GM10847 (cell line): ENCODE data around the gene ZNF408.

ENCODE experiments used
- POLR2A ChIP-seq: IDR thresholded peaks from 2 replicates; pipeline ENCODE4 v1.6.1; 2011; ENCODE audit not compliant: insufficient read length; ENCODE audit errors: extremely low read depth

Gene ZNF408

GRCh38 chr11:46710821-46711269 lies 10.0 kb downstream of the ZNF408 start:
- TF ChIP-seq POLR2A, result no peak

GRCh38 chr11:46711303-46711702 lies 10.5 kb downstream of the ZNF408 start:
- TF ChIP-seq POLR2A, result no peak

- no peak for TF ChIP-seq POLR2A
Observed at GRCh38 chr11:46712874-46713576, 12.2 kb downstream of the ZNF408 start.

GRCh38 chr11:46718155-46719019 lies 17.6 kb downstream of the ZNF408 start:
- TF ChIP-seq POLR2A, result no peak

GRCh38 chr11:46719048-46719542 lies 18.3 kb downstream of the ZNF408 start, which contains the start of gene F2:
Gene F2, plus strand, starts transcription at chr11:46719213. Its CDS starts 23 bp downstream, at chr11:46719236.
- no peak for TF ChIP-seq POLR2A

- no peak for TF ChIP-seq POLR2A
Observed at GRCh38 chr11:46719543-46720218, 18.9 kb downstream of the ZNF408 start.

GRCh38 chr11:46721286-46721685 lies 20.5 kb downstream of the ZNF408 start:
- TF ChIP-seq POLR2A, result no peak

GRCh38 chr11:46722566-46723358 lies 21.9 kb downstream of the ZNF408 start:
- TF ChIP-seq POLR2A, result no peak

GRCh38 chr11:46723359-46723680 lies 22.5 kb downstream of the ZNF408 start:
- TF ChIP-seq POLR2A, result no peak

GRCh38 chr11:46724088-46724487 lies 23.3 kb downstream of the ZNF408 start:
- TF ChIP-seq POLR2A, result no peak

- no peak for TF ChIP-seq POLR2A
Observed at GRCh38 chr11:46725338-46726205, 24.7 kb downstream of the ZNF408 start.

- TF ChIP-seq POLR2A, result no peak
Observed at GRCh38 chr11:46726206-46726862, 25.5 kb downstream of the ZNF408 start.

GRCh38 chr11:46727952-46728658 lies 27.3 kb downstream of the ZNF408 start:
- TF ChIP-seq POLR2A, result no peak

GRCh38 chr11:46728659-46729040 lies 27.8 kb downstream of the ZNF408 start:
- no peak for TF ChIP-seq POLR2A
